BJ (cell line): Measurements from ENCODE around the gene CRADD. TPM values are rescaled to one million over a fixed set of nuclear protein-coding genes. Genes with fewer than 3 reads are reported as not detected.

Experiments
- CTCF ChIA-PET: fragments of 350-600 bp; formaldehyde crosslinking; extraction: SDS; loops from one replicate; lab custom pipeline; 2021; ENCODE audit warnings: antibody characterized with exemption, inconsistent platforms; lab: Yijun Ruan, JAX
- POLR2A ChIA-PET: fragments of 300-600 bp; sonication (Branson Sonifier 250); formaldehyde crosslinking; extraction: SDS; loops from one replicate; lab custom pipeline; 2021; ENCODE audit warnings: antibody characterized with exemption; lab: Charles Lee
- DNase-seq: peaks from one replicate; pipeline ENCODE4 v3.0.0-alpha.2; 2011; ENCODE audit warnings: low read depth
- H3K27me3 ChIP-seq: 2 replicates; pipeline ENCODE4 v1.6.0; 2011; ENCODE audit warnings: low read length; ENCODE audit not compliant: control insufficient read depth, insufficient read depth
- H3K36me3 ChIP-seq: 2 replicates; pipeline ENCODE4 v1.5.1; 2011; ENCODE audit warnings: low read length; ENCODE audit not compliant: control insufficient read depth, insufficient read depth
- H3K4me3 ChIP-seq: 2 replicates; pipeline ENCODE4 v1.5.1; 2011; ENCODE audit warnings: low read depth, mild to moderate bottlenecking, control low read depth, low read length
- polyA plus RNA-seq: library from polyadenylated mRNA; depleted of rRNA; stranded (reverse); fragments of >200 nt; gene quantifications from 2 replicates; pipeline ENCODE4 v1.2.3, GENCODE V29; 2011
- TF ChIP-seq, protein P1 (sequence below): IDR thresholded peaks from 2 replicates; pipeline ENCODE4 v1.5.1; 2011; ENCODE audit warnings: low read depth, mild to moderate bottlenecking, control low read depth, inconsistent platforms, low read length, moderate library complexity; ENCODE audit not compliant: insufficient read depth

The CRADD gene
- polyA plus RNA-seq, 1 experiment: 16.6 TPM

DNA sequence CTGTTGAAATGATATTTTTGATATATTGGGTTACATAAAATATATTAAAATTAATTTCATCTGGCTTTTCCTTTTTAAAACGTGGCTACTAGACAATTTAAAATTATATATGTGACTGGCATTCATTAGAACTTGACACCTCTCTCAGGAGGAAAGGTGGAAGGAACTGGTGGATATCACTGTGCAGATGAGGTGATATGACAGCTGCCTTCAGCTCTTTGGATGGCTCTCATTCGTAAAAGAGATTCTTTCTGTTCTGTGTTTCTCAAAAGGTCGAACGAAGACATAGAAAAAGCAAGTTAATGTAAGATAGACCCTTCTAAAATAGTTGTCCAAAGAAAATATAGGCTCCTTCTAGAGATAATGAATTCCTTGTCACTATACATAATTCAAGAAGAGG is 36.6 kb downstream of the CRADD start:
- TF ChIP-seq, protein P1, sequence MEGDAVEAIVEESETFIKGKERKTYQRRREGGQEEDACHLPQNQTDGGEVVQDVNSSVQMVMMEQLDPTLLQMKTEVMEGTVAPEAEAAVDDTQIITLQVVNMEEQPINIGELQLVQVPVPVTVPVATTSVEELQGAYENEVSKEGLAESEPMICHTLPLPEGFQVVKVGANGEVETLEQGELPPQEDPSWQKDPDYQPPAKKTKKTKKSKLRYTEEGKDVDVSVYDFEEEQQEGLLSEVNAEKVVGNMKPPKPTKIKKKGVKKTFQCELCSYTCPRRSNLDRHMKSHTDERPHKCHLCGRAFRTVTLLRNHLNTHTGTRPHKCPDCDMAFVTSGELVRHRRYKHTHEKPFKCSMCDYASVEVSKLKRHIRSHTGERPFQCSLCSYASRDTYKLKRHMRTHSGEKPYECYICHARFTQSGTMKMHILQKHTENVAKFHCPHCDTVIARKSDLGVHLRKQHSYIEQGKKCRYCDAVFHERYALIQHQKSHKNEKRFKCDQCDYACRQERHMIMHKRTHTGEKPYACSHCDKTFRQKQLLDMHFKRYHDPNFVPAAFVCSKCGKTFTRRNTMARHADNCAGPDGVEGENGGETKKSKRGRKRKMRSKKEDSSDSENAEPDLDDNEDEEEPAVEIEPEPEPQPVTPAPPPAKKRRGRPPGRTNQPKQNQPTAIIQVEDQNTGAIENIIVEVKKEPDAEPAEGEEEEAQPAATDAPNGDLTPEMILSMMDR: no peak
- DNase-seq: no peak
- no peak overlapping the region for H3K4me3 ChIP-seq
- H3K36me3 ChIP-seq: no peaks in the 10 kb centered on the region
- H3K27me3 ChIP-seq: no peaks in the 10 kb centered on the region
- CTCF ChIA-PET: interaction anchor here (1.3 kb wide), 1 partner anchor 92 kb away, joined by 4 read pairs; no protein-coding TSS in a partner anchor
- POLR2A ChIA-PET: no interaction called here

- Histone ChIP-seq H3K36me3 (no peaks in the 10 kb centered on the region), H3K4me3 (no peak overlapping the region), H3K27me3 (no peaks in the 10 kb centered on the region)
- POLR2A ChIA-PET: no interaction called here
- CTCF ChIA-PET: interaction anchor here (1.3 kb wide), 1 partner anchor 92 kb away, joined by 4 read pairs; no protein-coding TSS in a partner anchor
- TF ChIP-seq, protein P1: no peak
- no peak for DNase-seq
Observed at GRCh38 chr12:93714382-93714781, 37.2 kb downstream of the CRADD start.

DNA sequence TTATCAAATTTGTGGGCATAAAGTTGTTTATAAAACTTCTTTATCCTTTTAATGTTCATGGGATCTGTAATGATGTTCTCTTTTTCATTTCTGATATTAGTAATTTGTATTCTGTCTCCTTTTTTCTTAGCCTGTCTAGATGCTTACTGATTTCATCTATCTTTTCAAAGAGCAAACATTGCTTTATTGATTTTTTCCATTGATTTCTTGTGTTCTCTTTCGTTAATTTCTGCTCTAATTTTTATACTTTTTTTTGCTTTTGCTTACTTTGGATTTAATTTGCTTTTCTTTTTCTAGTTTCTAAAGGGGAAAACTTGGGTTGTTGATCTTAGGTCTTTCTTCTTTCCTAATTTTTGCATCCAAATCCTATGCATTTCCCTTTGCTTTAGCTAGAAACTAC is 42.5 kb downstream of the CRADD start:
- TF ChIP-seq, protein P1: no peak
- no peak for DNase-seq
- ChIA-PET CTCF (no interaction called here), POLR2A (no interaction called here)
- Histone ChIP-seq H3K27me3 (no peaks in the 10 kb centered on the region), H3K36me3 (no peaks in the 10 kb centered on the region), H3K4me3 (no peak overlapping the region)

GRCh38 chr12:93720559-93720958 is 43.4 kb downstream of the CRADD start:
- no peaks in the 10 kb centered on the region for H3K36me3 ChIP-seq
- ChIA-PET POLR2A (no interaction called here), CTCF (no interaction called here)
- DNase-seq: no peak
- TF ChIP-seq, protein P1: no peak
- H3K4me3 ChIP-seq: no peak overlapping the region
- no peaks in the 10 kb centered on the region for H3K27me3 ChIP-seq

DNA sequence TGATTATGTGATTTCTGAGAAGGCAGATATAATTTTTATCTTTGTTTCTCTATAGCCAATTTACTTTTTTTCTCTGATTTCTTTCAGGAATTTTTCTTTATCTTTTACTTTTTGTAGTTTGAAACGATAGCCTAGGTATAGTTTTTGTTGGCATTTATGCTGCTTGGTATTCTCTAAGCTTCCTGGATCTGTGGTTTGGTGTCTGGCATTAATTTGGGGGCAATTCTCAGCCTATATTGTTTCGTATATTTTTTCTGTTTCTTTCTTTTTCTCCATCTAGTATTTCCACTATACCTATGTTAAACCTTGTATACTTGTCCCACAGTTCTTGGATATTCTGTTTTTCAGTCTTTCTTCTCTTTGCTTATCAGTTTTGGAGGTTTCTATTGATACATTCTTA is 45.0 kb downstream of the CRADD start:
- no peak for DNase-seq
- ChIA-PET POLR2A (no interaction called here), CTCF (no interaction called here)
- Histone ChIP-seq H3K36me3 (no peaks in the 10 kb centered on the region), H3K4me3 (no peak overlapping the region), H3K27me3 (no peaks in the 10 kb centered on the region)
- TF ChIP-seq, protein P1: no peak
